ENCODE data around the gene KIFBP.
A peak's percentile ranks its signal among the peaks of the same experiment; 100 is the strongest.

KIFBP gene

DNA sequence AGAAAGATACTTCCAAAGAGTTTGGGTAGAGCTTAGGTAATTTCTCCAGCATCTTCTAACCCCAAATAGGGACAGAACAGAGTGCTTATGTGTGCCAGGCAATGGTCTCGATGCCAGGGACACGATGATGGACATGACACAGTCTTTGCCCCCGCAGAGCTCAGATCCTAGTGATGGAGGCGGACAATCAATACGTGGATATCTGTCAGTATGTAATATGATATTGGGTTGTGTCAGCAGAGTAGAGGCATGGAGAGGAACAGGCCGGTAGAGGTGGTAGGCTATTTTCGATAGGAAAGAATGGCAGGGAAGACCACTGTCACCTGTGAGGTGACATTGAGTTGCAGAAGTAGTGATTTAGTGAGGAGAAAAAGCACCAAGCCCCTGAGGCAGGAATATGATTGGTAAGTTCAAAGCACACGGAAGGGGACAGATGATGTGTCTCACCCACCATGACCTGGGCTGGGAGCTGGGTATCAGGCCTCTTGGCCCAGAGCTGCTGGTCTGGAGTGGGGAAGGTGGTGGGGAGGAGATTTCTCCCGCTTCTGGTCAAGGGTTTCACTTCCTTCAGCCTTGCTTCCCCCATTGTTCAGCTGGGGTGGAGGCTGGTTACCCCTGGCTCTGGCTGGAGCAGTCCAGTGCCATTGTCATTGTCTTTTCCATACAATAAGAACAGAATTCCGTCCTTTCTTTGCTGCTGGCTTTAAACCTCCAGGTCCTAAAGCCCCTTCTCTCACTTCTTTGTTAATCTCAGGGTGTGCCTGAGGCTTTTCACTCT, 63.3 kb downstream of the KIFBP start:
- no peak for DNase-seq

DNA sequence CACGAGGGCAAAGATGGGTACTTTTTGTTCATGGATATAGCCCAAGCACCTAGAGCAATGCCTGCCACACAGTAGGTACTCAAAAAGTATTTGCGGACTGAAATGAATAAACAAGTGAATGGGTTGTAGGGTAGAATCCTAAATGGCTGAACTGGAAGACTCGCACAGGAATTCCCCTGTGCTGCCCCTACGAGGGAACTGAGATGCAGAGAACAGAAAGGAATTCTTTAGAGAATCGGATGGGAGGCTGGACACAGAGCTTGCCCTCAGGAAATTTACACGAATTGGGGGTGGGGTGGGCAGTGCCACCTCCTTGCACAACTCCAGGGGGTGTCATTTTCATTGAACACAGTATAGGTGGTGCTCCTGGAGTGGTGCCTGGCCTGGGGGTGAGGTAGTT, 64.1 kb downstream of the KIFBP start:
- no peak for DNase-seq

DNA sequence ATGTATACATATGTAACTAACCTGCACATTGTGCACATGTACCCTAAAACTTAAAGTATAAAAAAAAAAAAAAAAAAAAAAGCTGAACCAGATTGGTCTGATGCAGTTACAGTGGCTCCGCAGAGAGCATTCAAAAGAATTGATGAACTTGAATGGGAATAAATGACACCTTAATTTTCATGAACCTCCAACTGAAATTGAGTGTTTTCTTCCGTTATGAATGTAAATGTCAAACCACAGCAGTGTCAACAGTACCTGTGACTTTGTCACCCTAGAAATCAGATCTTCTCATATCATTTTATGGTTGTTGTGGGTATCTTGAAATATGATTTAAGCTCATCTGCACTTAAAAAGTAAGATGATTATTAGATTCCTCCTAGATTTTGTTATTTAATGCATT, 66.6 kb downstream of the KIFBP start:
- peak in 2 of 5 experiments; percentile 38 to 91 for DNase-seq

DNA sequence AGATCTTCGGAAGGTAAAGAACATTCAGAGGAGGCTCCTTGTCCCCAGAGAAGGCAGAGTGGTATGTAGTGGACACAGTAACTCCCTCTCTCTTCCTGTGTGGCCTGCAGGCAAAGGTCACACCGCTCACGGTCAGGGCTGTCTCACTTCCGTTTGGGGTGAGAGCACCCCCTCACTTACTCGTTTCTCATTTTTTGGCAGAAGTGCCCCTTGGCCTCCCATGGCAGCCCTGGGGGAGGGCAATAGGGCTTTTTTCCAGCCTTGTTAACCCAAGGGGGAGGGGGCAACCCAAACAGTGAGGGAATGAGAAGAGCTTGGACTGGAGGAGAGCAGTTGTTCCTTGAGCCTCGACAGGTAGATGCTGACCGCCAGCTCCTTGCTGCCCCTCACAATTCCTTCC, 67.5 kb downstream of the KIFBP start:
- peak in 1 of 5 experiments; percentile 28 for DNase-seq

DNA sequence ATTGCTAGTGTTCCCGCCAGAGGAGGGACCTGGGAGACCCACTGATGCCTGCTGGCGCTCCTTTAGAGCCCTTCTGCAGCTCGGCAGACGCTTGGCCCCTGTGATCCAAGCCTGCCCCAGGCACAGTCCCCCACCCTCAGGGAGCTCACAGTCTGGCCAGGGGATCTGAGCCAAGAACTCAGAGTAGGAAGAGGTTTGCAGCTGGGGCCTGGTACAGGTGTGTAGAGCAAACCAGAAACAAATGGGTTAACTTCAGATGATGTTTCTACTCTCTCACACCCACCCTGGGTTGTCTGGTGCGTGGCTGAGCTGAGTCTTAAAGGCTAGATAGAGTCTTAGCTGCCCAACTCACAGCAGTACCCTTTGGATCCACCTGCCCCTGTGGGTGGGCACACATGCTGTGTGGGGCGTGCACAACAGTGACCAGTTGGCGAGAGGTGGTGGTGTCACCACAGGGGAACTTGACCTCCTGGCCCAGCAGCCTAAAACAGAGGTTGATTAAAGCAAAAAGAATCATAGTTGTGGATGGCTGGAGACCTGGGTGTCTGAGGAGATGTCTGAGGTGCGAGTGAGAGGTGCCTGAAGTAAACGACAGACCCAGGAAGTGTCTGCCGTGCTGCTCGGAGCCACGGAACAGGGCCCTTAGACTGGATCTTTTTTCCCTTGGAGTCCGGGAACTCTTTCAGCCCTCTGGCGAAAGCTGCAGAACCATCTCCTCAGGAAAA, 68.1 kb downstream of the KIFBP start:
- no peak for DNase-seq

DNA sequence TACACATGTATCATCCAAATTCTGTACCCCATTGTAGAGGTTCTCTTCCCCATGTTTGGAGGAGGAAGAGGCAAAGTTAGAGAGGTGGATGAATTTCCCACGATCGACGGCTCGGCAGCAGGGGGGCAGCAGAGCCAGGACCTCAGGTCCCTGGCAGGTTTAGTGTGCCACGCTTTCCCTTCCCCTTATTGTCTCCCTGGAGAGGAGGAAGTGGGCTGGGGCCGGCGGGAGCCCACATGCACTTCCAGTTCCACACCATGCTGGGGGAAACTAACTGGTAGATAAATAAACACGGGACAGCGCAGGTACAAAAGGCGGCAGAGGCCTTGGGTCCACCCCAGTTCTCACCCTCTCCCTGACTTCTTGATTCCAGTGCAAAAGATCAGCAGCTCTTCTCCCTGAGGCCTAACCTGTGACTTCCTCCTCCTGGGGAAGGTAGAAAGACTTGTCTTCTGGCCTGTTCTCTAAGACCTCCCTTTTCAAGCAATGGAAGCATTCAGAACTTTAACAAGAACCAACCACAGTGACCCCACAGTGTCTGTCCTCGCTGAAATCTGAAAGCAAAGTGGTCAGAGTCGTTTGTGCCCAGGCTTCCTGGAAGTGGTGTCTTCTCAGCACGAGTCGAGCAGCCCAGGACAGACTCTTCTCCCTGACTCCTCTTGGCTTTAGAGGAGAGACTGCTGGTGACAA, 68.8 kb downstream of the KIFBP start:
- DNase-seq = peak in 1 of 5 experiments; percentile 61

DNA sequence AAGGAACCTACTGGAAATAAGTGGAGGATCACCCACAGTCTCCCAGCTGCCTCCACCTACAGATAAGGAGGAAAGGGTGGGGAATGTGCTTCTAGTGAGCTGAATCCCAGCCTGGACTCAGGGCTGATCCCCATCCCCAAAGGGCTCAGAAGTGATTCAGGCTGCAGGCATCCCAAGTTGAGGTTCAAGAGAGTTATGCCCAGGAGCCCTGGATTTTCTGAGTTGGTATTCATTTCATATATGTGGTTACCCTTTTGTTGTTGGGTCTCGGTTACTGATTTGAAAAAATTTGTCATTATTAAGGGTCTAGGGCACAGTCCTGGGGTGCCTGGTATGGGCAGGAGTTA, 69.3 kb downstream of the KIFBP start:
- DNase-seq = no peak

DNA sequence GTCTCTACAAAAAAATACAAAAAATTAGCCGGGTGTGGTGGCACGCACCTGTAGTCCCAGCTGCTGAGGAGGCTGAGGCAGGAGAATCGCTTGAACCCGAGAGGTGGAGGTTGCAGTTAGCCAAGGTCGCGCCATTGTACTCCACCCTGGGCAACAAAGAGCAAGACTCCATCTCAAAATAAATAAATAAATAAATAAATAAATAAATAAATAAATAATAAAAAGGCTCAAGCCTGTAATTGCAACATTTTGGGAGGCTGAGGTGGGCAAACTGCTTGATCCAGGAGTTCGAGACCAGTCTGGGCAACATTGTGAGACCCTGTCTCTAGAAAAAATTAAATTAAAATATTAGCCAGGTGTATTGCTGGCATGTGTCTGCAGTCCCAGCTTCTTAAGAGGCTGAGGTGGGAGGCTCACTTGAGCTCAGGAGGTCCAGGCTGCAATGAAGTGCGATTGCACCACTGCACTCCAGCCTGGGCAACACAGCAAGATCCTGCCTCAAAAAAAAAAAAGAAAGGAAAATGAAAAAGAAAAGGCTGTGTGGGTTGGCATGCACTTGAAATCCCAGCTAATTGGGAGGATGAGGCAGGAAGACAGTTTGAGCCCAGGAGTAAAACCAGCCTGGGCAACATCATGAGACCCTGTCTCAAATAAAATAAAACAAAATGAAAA, 71.7 kb downstream of the KIFBP start:
- DNase-seq = no peak

DNA sequence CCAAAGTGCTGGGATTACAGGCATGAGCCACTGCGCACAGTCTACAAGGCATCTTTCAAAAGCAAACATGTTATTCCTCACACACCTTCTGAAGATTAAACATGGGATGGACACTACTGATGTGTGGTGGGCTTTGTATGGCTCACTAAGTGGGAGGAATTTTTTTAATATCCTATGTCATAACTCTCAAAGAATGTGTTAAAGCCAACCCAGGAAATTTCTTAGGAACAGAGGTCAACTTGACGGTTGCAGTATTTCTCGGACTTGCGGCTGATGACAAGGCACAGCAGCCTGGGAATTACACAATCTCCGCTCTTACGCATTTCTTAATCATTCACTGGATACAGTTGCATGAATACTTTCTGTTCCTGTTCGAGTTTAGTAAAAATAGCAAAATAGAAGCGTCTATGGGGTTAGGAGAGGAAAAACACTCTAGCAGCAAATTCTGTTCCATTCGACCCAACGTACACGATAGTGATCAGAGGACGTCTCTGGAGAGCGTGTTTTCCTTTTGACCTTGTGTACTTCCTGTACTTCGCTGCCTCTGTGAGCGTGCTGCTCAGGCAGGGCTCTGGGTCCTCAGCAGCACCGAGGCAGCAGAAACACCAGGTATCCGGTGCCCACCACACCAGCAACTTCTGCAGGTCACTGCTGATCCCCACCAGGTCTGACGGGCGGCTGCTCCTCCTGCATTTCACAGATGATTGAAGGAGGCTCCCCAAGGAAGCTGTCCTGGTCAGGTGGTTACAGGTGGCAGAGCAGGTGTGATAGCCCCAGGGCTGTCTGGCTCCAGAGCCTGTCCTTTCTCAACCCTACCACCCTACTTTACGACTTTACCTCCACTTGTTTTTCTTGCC, 72.9 kb downstream of the KIFBP start:
- peak in 2 of 5 experiments; percentile 32 to 79 for DNase-seq

DNA sequence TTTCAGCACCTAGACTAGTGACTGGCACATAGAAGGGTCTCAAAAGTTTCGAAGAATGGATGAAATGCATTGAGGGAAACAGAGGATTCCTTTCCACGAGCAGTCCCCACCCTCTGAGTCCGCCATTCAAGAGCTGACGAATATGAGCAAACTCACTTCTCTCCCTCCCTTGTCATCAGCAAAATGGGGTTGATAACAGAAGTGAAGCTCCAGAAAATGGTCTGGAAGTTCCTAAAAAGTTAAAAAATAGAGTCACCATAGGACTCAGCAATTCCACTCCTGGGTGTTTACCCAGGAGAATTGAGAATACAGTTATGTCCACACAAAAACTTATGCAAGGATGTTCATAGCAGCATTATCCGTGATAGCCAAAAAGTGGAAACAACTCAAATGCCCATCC, 74.3 kb downstream of the KIFBP start:
- no peak for DNase-seq

DNA sequence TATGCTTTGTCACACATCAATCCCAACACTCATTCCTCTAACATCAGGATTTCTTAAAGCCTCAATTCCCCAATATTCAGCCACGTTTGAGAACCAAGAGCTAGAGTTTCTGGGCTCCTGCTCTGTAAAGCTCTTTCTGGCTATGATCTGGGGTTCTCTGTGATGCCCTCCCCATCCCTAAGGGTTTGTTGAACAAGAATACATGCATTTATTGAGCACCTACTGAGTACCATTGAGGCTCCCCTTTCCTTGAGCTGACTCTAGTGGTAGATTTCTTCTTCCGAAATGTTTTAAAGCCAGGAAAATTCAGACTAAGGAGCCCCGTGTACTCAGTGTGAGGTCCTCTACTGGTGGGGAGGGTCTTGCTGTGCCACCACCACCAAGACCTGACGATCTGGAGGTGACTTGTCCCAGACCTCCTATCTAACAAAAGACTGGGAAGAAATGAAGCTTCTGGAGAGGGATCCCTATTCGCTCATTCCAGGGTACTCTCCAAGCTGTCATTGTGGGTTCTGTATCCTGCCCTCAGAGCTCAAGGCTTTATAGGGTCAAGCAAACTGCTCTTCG, 76.2 kb downstream of the KIFBP start:
- DNase-seq = no peak

DNA sequence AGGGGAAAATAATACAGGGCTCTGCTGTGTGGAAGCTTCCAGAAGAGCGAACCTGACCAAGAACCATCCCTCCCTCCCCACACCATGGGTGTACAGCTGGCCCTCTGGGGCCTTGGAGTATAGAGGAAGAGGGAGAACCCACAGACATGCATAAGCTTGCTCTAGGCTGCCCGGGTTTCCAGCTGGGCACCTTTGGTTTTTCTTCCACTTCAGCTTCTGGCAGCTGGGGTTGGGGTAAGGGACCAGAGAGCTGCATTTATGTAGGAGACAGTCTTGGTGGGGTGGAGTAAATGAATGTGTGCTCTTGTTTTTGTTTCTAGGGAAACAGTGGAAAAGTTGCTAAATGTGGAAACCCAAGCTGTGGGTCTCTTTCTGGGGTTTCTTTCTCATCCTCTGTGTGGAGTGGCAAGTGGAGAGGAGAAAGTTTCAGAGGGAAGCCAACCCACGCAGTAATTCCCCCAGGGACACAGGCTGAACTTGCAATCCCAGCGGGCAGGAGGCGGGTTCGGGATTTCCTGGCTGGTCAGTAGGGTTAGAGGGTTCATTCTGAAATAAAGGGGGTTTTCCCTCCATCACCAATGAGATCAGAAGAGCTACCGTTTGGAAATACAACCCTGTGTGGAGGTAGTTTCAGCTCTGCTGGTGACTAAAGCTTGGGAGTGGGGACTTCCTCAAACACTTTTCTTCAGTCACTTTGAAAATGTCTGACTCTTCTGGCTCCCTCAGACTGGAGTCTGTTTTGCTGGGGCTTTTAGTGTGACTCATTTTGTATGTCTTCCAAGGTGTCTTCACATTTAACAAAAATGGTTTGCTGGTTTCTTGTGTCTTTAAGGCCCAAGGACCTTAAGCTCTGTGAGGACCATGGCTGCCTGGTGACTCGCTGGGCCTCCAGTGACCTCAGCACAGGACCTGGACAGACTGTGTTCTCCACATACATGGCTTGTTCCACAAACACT, 77.1 kb downstream of the KIFBP start:
- peak in 2 of 5 experiments; percentile 39 to 53 for DNase-seq

All from T-helper 2 cell (primary cell).